Activated B cell treated with CpG ODN at 0.5 μM for 24 hours (primary cell): ENCODE results near the gene MROH2A. TPM values are rescaled to one million over a fixed set of nuclear protein-coding genes. Genes with fewer than 3 reads are reported as not detected.
A peak's percentile ranks its signal among the peaks of the same experiment; 100 is the strongest.
"Not testable (repeated sequence)": the region's sequence is repeated elsewhere in the genome, so short reads cannot be mapped to it uniquely, and the experiment has no call there.

Experiments
- ATAC-seq: fragments of 200-7000 bp; cut with Tn5 transposase; one replicate; pipeline ENCODE4 v1.10.0; 2021; ENCODE audit warnings: low read depth, mild to moderate bottlenecking, moderate library complexity
- CTCF ChIA-PET: fragments of 350-600 bp; sonication (Branson Sonifier 250); formaldehyde crosslinking; loops from one replicate; lab custom pipeline; 2021; ENCODE audit warnings: antibody characterized with exemption; lab: Charles Lee
- POLR2A ChIA-PET: fragments of 350-600 bp; sonication (Branson Sonifier 250); formaldehyde crosslinking; loops from one replicate; lab custom pipeline; 2021; ENCODE audit warnings: antibody characterized with exemption; lab: Charles Lee
- DNase-seq: peaks from one replicate; pipeline ENCODE4 v3.0.0; 2022
- H3K27ac Mint-ChIP-seq: one replicate; pipeline ENCODE4 v1.8.0; 2020; ENCODE audit warnings: mixed read lengths
- H3K27me3 Mint-ChIP-seq: one replicate; pipeline ENCODE4 v1.8.0; 2021; ENCODE audit warnings: mixed read lengths
- H3K36me3 Mint-ChIP-seq: one replicate; pipeline ENCODE4 v1.8.0; 2021; ENCODE audit warnings: low read depth, mixed read lengths
- H3K4me1 Mint-ChIP-seq: one replicate; pipeline ENCODE4 v1.8.0; 2021; ENCODE audit warnings: mixed read lengths
- H3K4me3 Mint-ChIP-seq: one replicate; pipeline ENCODE4 v1.8.0; 2020; ENCODE audit warnings: mild to moderate bottlenecking, mixed read lengths
- H3K9me3 Mint-ChIP-seq: one replicate; pipeline ENCODE4 v1.8.0; 2020; ENCODE audit warnings: mixed read lengths
- CTCF ChIP-seq: fragments of 200-600 bp; IDR thresholded peaks from one replicate; pipeline ENCODE4 v1.8.0; 2022; ENCODE audit warnings: antibody characterized with exemption, mild to moderate bottlenecking
- intact Hi-C: fragments of 100-400 bp; cut with micrococcal nuclease; formaldehyde crosslinking; loops from one replicate; pipeline ENCODE4 v1.15.1; 2024
- total RNA-seq: library from RNA; stranded (reverse); gene quantifications from 2 replicates; pipeline ENCODE4 v1.2.3, GENCODE V29; 2022

The MROH2A gene
- total RNA-seq, 1 donor from 2014 or later: not detected

DNA sequence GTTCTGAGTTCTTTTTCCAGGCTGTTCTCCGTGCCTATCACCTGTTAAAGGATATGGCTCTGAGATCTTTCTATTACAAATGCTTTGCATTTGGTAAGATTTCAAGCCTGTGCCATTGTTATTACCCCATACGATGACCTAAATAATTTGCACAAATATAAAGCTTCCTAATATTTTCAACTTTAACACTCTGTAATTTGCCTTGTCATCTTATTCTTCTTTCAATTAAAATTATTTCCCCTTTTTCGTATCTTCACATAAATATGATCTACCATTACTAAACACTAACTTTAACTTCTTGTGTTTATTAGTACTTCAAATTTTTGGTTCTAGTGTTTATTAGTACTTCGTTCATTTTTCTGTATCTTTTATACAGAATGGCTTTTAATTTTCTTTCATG is 93.3 kb downstream of the MROH2A start:
- POLR2A ChIA-PET: no interaction called here
- no peak for ATAC-seq
- Mint-ChIP-seq H3K4me1 (peaks cover 16% of the 10 kb centered on the region), H3K27me3 (peaks cover 16% of the 10 kb centered on the region), H3K4me3 (no peak overlapping the region), H3K9me3 (peaks cover 8% of the 10 kb centered on the region), H3K27ac (no peak overlapping the region), H3K36me3 (peaks cover 8% of the 10 kb centered on the region)
- no peak for TF ChIP-seq CTCF
- intact Hi-C loops: no loop called here
- DNase-seq: no peak
- CTCF ChIA-PET: interaction anchor here (0.7 kb wide), 1 partner anchor 782 kb away, joined by 3 read pairs; no protein-coding TSS in a partner anchor

DNA sequence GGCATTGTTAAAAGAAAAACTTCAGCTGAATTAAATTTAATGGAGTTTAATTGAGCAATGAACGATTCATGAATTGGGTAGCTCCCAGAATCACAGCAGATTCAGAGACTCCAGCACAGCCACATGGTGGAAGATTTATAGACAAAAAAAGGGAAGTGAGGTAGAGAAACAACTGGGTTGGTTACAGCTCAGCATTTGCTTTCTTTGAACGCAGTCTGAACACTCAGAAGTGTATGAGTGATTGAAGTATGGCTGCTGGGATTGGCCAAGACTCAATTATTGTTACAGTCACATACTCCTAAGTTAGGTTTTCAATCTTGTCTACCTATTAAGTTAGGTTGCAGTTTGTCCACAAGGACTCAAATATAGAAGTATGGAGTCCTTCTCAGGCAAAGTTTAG is 94.0 kb downstream of the MROH2A start:
- peaks cover 15% of the 10 kb centered on the region for H3K4me1 Mint-ChIP-seq
- peaks cover 18% of the 10 kb centered on the region for H3K27me3 Mint-ChIP-seq
- H3K9me3 Mint-ChIP-seq, DNase-seq, CTCF ChIA-PET, POLR2A ChIA-PET, H3K27ac Mint-ChIP-seq, H3K4me3 Mint-ChIP-seq, intact Hi-C loops, H3K36me3 Mint-ChIP-seq: not testable (repeated sequence)
- peak; percentile 58 for ATAC-seq

GRCh38 chr2:233882353-233882752 is 104.2 kb downstream of the MROH2A start:
- Mint-ChIP-seq H3K4me1 (no peaks in the 10 kb centered on the region), H3K9me3 (peaks cover 24% of the 10 kb centered on the region), H3K27ac (no peak overlapping the region), H3K36me3 (peaks cover 4% of the 10 kb centered on the region), H3K27me3 (peaks cover 43% of the 10 kb centered on the region), H3K4me3 (no peak overlapping the region)
- CTCF ChIA-PET: no interaction called here
- POLR2A ChIA-PET: no interaction called here
- no peak for DNase-seq
- intact Hi-C loops: no loop called here
- no peak for ATAC-seq
- TF ChIP-seq CTCF: no peak

Other genes with a start within 250 kb of the MROH2A start
- 25.5 and 30.4 TPM in 2 replicates for gene USP40, start 211.5 kb upstream of the MROH2A start, total RNA-seq
- not detected in 2 replicates for gene UGT1A8, start 160.7 kb upstream of the MROH2A start, total RNA-seq
- gene UGT1A10, start 141.9 kb upstream of the MROH2A start, total RNA-seq: not detected in 2 replicates
- not detected in 2 replicates for gene UGT1A9, start 106.4 kb upstream of the MROH2A start, total RNA-seq
- gene UGT1A7, start 96.4 kb upstream of the MROH2A start, total RNA-seq: not detected in 2 replicates
- gene UGT1A6, start 85.4 kb upstream of the MROH2A start, total RNA-seq: not detected in 2 replicates
- not detected in 2 replicates for gene UGT1A5, start 65.4 kb upstream of the MROH2A start, total RNA-seq
- gene UGT1A4, start 59.6 kb upstream of the MROH2A start, total RNA-seq: not detected in 2 replicates
- gene UGT1A3, start 49.3 kb upstream of the MROH2A start, total RNA-seq: not detected in 2 replicates
- not detected in 2 replicates for gene UGT1A1, start 18.1 kb upstream of the MROH2A start, total RNA-seq
- 1.0 and 1.5 TPM in 2 replicates for gene HJURP, start 76.2 kb downstream of the MROH2A start, total RNA-seq
- gene TRPM8, start 139.0 kb downstream of the MROH2A start, total RNA-seq: not detected in 2 replicates